Peyer's patch (tissue), 4 donors: Measurements from ENCODE around the gene FGF12. TPM values are rescaled to one million over a fixed set of nuclear protein-coding genes. Genes with fewer than 3 reads are reported as not detected.

Experiments used
- DNase-seq, 3 donors: peaks; one replicate each; pipeline ENCODE4 v3.0.0-alpha.2; 2017 to 2019
- H3K27ac ChIP-seq, 4 donors: fragments of 200-600 bp; sonication (generic); one replicate each; pipeline ENCODE4 v1.5.1; 2016 to 2019
- H3K27me3 ChIP-seq, 2 donors: fragments of 200-600 bp; sonication (generic); one replicate each; pipeline ENCODE4 v1.5.1; 2019
- H3K36me3 ChIP-seq, 3 donors: fragments of 200-600 bp; sonication (generic); one replicate each; pipeline ENCODE4 v1.5.1; 2016 to 2019
- H3K4me1 ChIP-seq, 4 donors: fragments of 200-600 bp; sonication (generic); one replicate each; pipeline ENCODE4 v1.5.1; 2016 to 2019
- H3K4me3 ChIP-seq, 4 donors: fragments of 200-600 bp; sonication (generic); 1 replicate in 3 of 4; 2 replicates in 1 of 4; pipeline ENCODE4 v1.5.1; 2016 to 2019; ENCODE audit warnings: mild to moderate bottlenecking in 1 of 4
- H3K9me3 ChIP-seq, 4 donors: fragments of 200-600 bp; sonication (generic); one replicate each; pipeline ENCODE4 v1.5.1; 2016 to 2019; ENCODE audit warnings: mild to moderate bottlenecking in 1 of 4
- CTCF ChIP-seq, 6 experiments: fragments of 450-650 bp in 4 of 6; fragments of 200-600 bp in 2 of 6; sonication (generic) in 1 of 6; IDR thresholded peaks; one replicate each; pipeline ENCODE4 v1.5.1; 2017 to 2019; ENCODE audit warnings: antibody characterized with exemption in 6 of 6, mild to moderate bottlenecking in 3 of 6, moderate library complexity in 1 of 6
- POLR2A ChIP-seq, 2 donors: fragments of 450-650 bp; IDR thresholded peaks; one replicate each; pipeline ENCODE4 v1.5.1; 2017; ENCODE audit warnings: antibody characterized with exemption in 2 of 2, mild to moderate bottlenecking in 2 of 2, moderate library complexity in 2 of 2
- total RNA-seq, 4 donors: library from RNA; depleted of rRNA; stranded (reverse); fragments of >200 nt; gene quantifications; one replicate each; pipeline ENCODE4 v1.1.0, GENCODE V29; 2016

Gene FGF12
- total RNA-seq, 4 donors from 2014 or later: 0.47 TPM; not detected in 3

GRCh38 chr3:192490720-192491119 lies 236.6 kb downstream of the FGF12 start:
- H3K9me3 ChIP-seq: no peaks in the 10 kb centered on the region
- no peaks in the 10 kb centered on the region for H3K4me1 ChIP-seq
- no peak for TF ChIP-seq CTCF (IDR thresholded peaks at IDR 0.05)
- no peak for TF ChIP-seq POLR2A (IDR thresholded peaks at IDR 0.05)
- H3K27ac ChIP-seq: no peak overlapping the region
- H3K36me3 ChIP-seq: no peaks in the 10 kb centered on the region
- no peak for DNase-seq
- H3K4me3 ChIP-seq: no peak overlapping the region
- no peaks in the 10 kb centered on the region for H3K27me3 ChIP-seq

- no peak for DNase-seq
- no peak for TF ChIP-seq POLR2A (IDR thresholded peaks at IDR 0.05)
- Histone ChIP-seq H3K36me3 (no peaks in the 10 kb centered on the region), H3K4me1 (no peaks in the 10 kb centered on the region), H3K27ac (no peak overlapping the region), H3K27me3 (no peaks in the 10 kb centered on the region), H3K4me3 (no peak overlapping the region), H3K9me3 (no peaks in the 10 kb centered on the region)
Observed at GRCh38 chr3:192489579-192489978, 237.8 kb downstream of the FGF12 start.

- TF ChIP-seq POLR2A (IDR thresholded peaks at IDR 0.05): no peak
- no peak for TF ChIP-seq CTCF (IDR thresholded peaks at IDR 0.05)
- no peaks in the 10 kb centered on the region for H3K27me3 ChIP-seq
- H3K4me3 ChIP-seq: no peak overlapping the region
- H3K9me3 ChIP-seq: no peaks in the 10 kb centered on the region
- H3K36me3 ChIP-seq: no peaks in the 10 kb centered on the region
- no peak for DNase-seq
- H3K4me1 ChIP-seq: no peaks in the 10 kb centered on the region
- no peak overlapping the region for H3K27ac ChIP-seq
Observed at GRCh38 chr3:192487033-192487432, 240.3 kb downstream of the FGF12 start.

- Histone ChIP-seq H3K4me3 (no peak overlapping the region), H3K9me3 (no peaks in the 10 kb centered on the region), H3K36me3 (no peaks in the 10 kb centered on the region), H3K4me1 (no peaks in the 10 kb centered on the region), H3K27me3 (no peaks in the 10 kb centered on the region), H3K27ac (no peak overlapping the region)
- DNase-seq: no peak
- TF ChIP-seq CTCF (IDR thresholded peaks at IDR 0.05): no peak
- TF ChIP-seq POLR2A (IDR thresholded peaks at IDR 0.05): no peak
Observed at GRCh38 chr3:192482809-192483208, 244.5 kb downstream of the FGF12 start.

GRCh38 chr3:192482391-192482790 lies 244.9 kb downstream of the FGF12 start:
- no peak for TF ChIP-seq CTCF (IDR thresholded peaks at IDR 0.05)
- Histone ChIP-seq H3K36me3 (no peaks in the 10 kb centered on the region), H3K4me1 (no peaks in the 10 kb centered on the region), H3K27ac (no peak overlapping the region), H3K9me3 (no peaks in the 10 kb centered on the region), H3K27me3 (no peaks in the 10 kb centered on the region), H3K4me3 (no peak overlapping the region)
- no peak for DNase-seq

GRCh38 chr3:192481638-192482037 lies 245.7 kb downstream of the FGF12 start:
- DNase-seq: no peak
- Histone ChIP-seq H3K4me3 (no peak overlapping the region), H3K36me3 (no peaks in the 10 kb centered on the region), H3K27me3 (no peaks in the 10 kb centered on the region), H3K27ac (no peak overlapping the region), H3K4me1 (no peaks in the 10 kb centered on the region), H3K9me3 (no peaks in the 10 kb centered on the region)
- TF ChIP-seq POLR2A (IDR thresholded peaks at IDR 0.05): no peak
- TF ChIP-seq CTCF (IDR thresholded peaks at IDR 0.05): no peak
